GM10266 (cell line): ENCODE measurements around the gene PGAM5.

Experiments used
- DNase-seq: peaks from one replicate; pipeline ENCODE4 v3.0.0; 2012; ENCODE audit errors: extremely low spot score
- CTCF ChIP-seq: IDR thresholded peaks from 2 replicates; pipeline ENCODE4 v1.5.1; 2012; ENCODE audit warnings: mild to moderate bottlenecking, low read depth; ENCODE audit not compliant: control insufficient read depth, insufficient read depth; ENCODE audit errors: missing control alignments

The PGAM5 gene

DNA sequence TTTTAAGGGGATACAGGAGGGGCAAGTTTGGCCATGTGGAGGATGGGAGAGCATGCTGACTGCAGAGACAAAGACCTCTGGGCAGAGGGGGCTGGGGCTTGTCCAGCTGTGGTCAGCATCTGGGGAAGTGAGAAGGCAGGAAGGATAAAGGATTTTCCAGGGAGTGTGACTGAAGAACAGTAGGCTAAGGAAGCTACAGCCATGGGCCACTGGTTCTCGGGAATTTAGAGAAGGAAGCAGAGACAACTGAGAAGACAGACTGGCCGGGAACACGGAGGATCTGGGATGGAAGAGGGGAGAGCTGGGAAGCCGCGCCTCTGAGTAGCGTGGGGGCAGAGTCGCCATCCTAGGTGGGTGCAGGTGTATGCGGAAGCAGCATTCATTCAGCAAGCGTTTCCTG is 7.0 kb upstream of the PGAM5 start:
- no peak for DNase-seq
- TF ChIP-seq CTCF: no peak

GRCh38 chr12:132707241-132707640 is 3.4 kb upstream of the PGAM5 start:
- no peak for DNase-seq
- no peak for TF ChIP-seq CTCF

- DNase-seq: no peak
- TF ChIP-seq CTCF: no peak
These were observed 2.5 kb upstream of the PGAM5 start for GRCh38 chr12:132708150-132708549.

DNA sequence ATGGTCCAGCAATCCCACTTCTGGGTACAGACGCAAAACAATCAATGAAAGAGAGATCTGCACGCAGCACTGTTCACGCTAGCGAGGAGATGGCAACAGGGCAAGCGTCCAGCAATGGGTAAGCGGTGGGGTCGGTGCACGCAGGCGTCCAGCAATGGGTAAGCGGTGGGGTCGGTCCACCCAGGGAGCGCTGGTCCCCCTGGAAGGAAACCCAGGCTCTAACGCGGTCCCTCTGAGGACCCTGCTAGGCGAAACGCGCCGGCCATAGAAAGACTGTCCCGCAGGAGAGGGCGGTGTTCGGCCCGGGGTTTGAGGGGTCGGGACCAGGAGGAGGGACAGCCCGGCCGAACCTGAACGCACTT is 618 bp upstream of the PGAM5 start:
- DNase-seq: no peak
- TF ChIP-seq CTCF: no peak

- no peak for TF ChIP-seq CTCF
- no peak for DNase-seq
These were observed 620 bp downstream of the PGAM5 start for GRCh38 chr12:132711080-132711843.

DNA sequence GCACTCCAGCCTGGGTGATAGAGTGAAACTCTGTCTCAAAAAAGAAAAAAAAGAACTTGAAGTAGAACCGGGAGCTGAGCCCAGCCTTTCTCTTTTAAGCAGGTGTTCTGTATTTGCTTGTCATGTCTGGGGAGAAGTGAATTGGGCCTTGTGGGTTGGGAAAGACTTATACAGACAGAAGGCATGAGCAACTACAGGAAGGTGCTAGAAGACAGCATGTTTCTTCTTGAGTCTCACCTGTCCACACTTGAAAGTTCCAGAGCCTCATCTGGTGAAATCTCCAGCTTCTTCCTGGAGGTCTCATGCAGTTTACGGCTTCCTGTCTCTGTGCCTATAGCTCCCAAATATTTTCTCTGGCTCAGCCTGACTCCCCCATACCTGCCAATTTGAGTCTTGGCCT is 2.5 kb downstream of the PGAM5 start:
- no peak for DNase-seq
- TF ChIP-seq CTCF: no peak

GRCh38 chr12:132715874-132716273 is 5.2 kb downstream of the PGAM5 start:
- DNase-seq: no peak
- TF ChIP-seq CTCF: no peak
